ENCODE measurements around the gene KCNQ5. TPM values are rescaled to one million over a fixed set of nuclear protein-coding genes. Genes with fewer than 3 reads are reported as not detected.

The KCNQ5 gene
- polyA plus RNA-seq, 3 donors: under 0.01 to 0.15 TPM; not detected in 1

- WGBS, 3 donors: 79 to 81% (median 80%) methylated on average over 2 of the region's 2 CpGs
- no peak overlapping the region for H3K27ac ChIP-seq (ENCODE audit: low read depth, low read length)
Measured at GRCh38 chr6:72636215-72636614, 14.4 kb downstream of the KCNQ5 start.

- no peak overlapping the region for H3K27ac ChIP-seq (ENCODE audit: low read depth, low read length)
- 66 to 86% (median 82%) methylated on average over 3 of the region's 3 CpGs for WGBS, 3 donors
Measured at GRCh38 chr6:72636786-72637185, 14.9 kb downstream of the KCNQ5 start.

- no peak overlapping the region for H3K27ac ChIP-seq (ENCODE audit: low read depth, low read length)
- WGBS, 3 donors: 38 to 73% (median 69%) methylated on average over 5 of the region's 5 CpGs
Measured at GRCh38 chr6:72639920-72640614, 18.2 kb downstream of the KCNQ5 start.

GRCh38 chr6:72640615-72640930 lies 18.7 kb downstream of the KCNQ5 start:
- H3K27ac ChIP-seq (ENCODE audit: low read depth, low read length): no peak overlapping the region

- WGBS, 3 donors: 84 to 96% (median 85%) methylated on average over 1 of the region's 1 CpG
Measured at GRCh38 chr6:72642435-72642834, 20.6 kb downstream of the KCNQ5 start.

GRCh38 chr6:72643214-72643613 lies 21.4 kb downstream of the KCNQ5 start:
- H3K27ac ChIP-seq (ENCODE audit: low read depth, low read length): no peak overlapping the region
- 88 to 100% (median 97%) methylated on average over 1 of the region's 1 CpG for WGBS, 3 donors

More at GRCh38 chr6:72642435-72642834, 20.6 kb downstream of the KCNQ5 start:
- H3K27ac ChIP-seq (ENCODE audit: low read depth, low read length): no peak overlapping the region

GRCh38 chr6:72646604-72647485 lies 25.0 kb downstream of the KCNQ5 start:
- no peak overlapping the region for H3K27ac ChIP-seq (ENCODE audit: low read depth, low read length)
- 74 to 79% (median 77%) methylated on average over 4 of the region's 4 CpGs for WGBS, 3 donors

GRCh38 chr6:72647489-72647888 lies 25.6 kb downstream of the KCNQ5 start:
- WGBS, 3 donors: 93 to 97% (median 94%) methylated on average over 2 of the region's 2 CpGs
- no peak overlapping the region for H3K27ac ChIP-seq (ENCODE audit: low read depth, low read length)

GRCh38 chr6:72649032-72649984 lies 27.4 kb downstream of the KCNQ5 start:
- 67 to 74% (median 70%) methylated on average over 8 of the region's 8 CpGs for WGBS, 3 donors
- H3K27ac ChIP-seq (ENCODE audit: low read depth, low read length): no peak overlapping the region

GRCh38 chr6:72650081-72650745 lies 28.3 kb downstream of the KCNQ5 start:
- WGBS, 3 donors: 52 to 66% (median 53%) methylated on average over 2 of the region's 2 CpGs
- H3K27ac ChIP-seq (ENCODE audit: low read depth, low read length): no peak overlapping the region

- no peak overlapping the region for H3K27ac ChIP-seq (ENCODE audit: low read depth, low read length)
- WGBS, 3 donors: 88 to 96% (median 89%) methylated on average over 1 of the region's 1 CpG
Measured at GRCh38 chr6:72651174-72651573, 29.3 kb downstream of the KCNQ5 start.

GRCh38 chr6:72651967-72652956 lies 30.4 kb downstream of the KCNQ5 start:
- WGBS, 3 donors: 80 to 83% (median 82%) methylated on average over 7 of the region's 7 CpGs
- H3K27ac ChIP-seq (ENCODE audit: low read depth, low read length): no peak overlapping the region

GRCh38 chr6:72653026-72653425 lies 31.2 kb downstream of the KCNQ5 start:
- H3K27ac ChIP-seq (ENCODE audit: low read depth, low read length): no peak overlapping the region
- WGBS, 3 donors: 67 to 74% (median 71%) methylated on average over 1 of the region's 1 CpG

- WGBS, 3 donors: 85 to 88% (median 85%) methylated on average over 2 of the region's 2 CpGs
- no peak overlapping the region for H3K27ac ChIP-seq (ENCODE audit: low read depth, low read length)
Measured at GRCh38 chr6:72654071-72654621, 32.3 kb downstream of the KCNQ5 start.

- 86 to 90% (median 86%) methylated on average over 3 of the region's 3 CpGs for WGBS, 3 donors
- H3K27ac ChIP-seq (ENCODE audit: low read depth, low read length): no peak overlapping the region
Measured at GRCh38 chr6:72657407-72658197, 35.7 kb downstream of the KCNQ5 start.

- H3K27ac ChIP-seq (ENCODE audit: low read depth, low read length): no peak overlapping the region
- 89 to 92% (median 89%) methylated on average over 5 of the region's 5 CpGs for WGBS, 3 donors
Measured at GRCh38 chr6:72659754-72660153, 37.9 kb downstream of the KCNQ5 start.
